22Rv1 (cell line): ENCODE results near the gene DNAJB14.
"Not testable (repeated sequence)": the region's sequence is repeated elsewhere in the genome, so short reads cannot be mapped to it uniquely, and the experiment has no call there.

Source experiments
- H3K27ac ChIP-seq: fragments of 450-650 bp; 2 replicates; pipeline ENCODE4 v1.5.1; 2017
- ZFX ChIP-seq: fragments of 450-650 bp; IDR thresholded peaks from 2 replicates; pipeline ENCODE4 v1.6.1; 2017; ENCODE audit warnings: antibody characterized with exemption, borderline replicate concordance
- TF ChIP-seq, protein P1 (sequence below): fragments of 450-650 bp; IDR thresholded peaks from 2 replicates; pipeline ENCODE4 v1.5.1; 2017; ENCODE audit warnings: mild to moderate bottlenecking

Gene DNAJB14

DNA sequence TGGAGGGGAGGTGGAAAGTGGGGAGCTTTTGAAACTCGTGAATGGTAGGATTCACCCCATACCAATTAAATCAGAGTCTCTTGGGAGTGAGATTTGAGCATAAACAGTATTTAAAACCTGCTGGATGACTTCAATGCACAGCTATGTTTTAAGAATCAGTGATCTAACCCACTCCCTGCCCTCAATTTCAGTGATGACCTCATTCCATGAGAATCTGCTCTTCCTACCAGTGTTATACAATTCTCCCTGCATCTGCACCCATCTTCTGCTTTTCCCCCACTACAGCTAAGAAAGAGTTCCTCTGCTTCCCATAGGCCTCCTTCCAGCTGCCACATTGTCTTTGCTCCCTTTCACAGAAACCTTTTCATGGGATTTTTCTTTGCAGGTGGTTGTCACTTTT is 21.9 kb upstream of the DNAJB14 start:
- H3K27ac ChIP-seq: no peak overlapping the region
- no peak for TF ChIP-seq ZFX
- TF ChIP-seq, protein P1, sequence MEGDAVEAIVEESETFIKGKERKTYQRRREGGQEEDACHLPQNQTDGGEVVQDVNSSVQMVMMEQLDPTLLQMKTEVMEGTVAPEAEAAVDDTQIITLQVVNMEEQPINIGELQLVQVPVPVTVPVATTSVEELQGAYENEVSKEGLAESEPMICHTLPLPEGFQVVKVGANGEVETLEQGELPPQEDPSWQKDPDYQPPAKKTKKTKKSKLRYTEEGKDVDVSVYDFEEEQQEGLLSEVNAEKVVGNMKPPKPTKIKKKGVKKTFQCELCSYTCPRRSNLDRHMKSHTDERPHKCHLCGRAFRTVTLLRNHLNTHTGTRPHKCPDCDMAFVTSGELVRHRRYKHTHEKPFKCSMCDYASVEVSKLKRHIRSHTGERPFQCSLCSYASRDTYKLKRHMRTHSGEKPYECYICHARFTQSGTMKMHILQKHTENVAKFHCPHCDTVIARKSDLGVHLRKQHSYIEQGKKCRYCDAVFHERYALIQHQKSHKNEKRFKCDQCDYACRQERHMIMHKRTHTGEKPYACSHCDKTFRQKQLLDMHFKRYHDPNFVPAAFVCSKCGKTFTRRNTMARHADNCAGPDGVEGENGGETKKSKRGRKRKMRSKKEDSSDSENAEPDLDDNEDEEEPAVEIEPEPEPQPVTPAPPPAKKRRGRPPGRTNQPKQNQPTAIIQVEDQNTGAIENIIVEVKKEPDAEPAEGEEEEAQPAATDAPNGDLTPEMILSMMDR: no peak

DNA sequence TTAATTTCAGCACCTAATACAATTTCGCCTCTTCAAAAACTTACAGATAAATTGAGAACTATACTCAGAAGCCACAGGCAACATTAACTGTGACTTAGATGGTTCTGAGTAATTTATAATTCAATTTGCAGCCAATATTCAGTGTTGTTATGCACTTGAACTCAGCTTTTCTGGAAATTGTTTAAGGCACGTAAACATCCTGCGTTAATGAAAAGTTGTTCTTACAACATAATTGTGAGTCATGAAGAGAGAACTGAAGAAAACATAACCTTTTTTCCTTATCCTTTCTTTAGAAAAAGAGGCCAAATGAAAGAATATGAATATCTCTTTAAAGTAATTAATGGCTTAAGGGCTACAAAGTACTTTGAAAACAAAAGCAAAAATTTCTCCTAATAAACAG is 20.3 kb upstream of the DNAJB14 start:
- TF ChIP-seq, protein P1: no peak
- no peak for TF ChIP-seq ZFX
- H3K27ac ChIP-seq: no peak overlapping the region

DNA sequence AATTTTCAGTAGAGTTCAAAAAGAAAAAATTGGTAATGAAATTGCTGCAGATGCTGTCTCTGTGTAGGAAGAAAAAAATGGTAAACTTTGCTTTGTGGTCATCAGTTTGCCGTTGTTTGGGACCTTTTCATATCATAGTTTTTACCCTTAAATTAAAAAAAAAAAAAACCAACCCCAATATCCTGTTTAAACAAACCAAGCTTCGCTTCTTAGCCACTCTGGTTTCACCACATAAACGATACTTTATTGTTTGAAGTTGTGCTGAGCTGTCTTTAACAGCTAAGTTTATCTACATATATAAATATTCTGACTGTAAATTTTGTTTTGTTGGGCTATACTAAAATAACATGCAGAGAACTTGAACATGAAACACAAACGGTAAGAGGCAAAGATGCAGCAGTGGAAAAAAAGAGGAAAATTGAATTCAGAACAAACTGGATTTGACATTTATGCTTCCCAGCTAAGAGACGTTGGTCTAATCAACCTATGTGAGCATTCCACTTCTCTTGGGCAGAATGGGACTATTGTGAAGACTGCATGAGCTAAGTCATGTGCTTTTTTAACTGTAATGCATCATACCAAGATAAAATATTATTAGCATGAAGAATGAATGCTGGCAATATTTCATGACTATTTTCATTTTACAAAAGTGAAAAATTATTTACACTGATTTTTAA is 19.4 kb upstream of the DNAJB14 start:
- H3K27ac ChIP-seq: no peak overlapping the region
- TF ChIP-seq, protein P1: no peak
- TF ChIP-seq ZFX: no peak

DNA sequence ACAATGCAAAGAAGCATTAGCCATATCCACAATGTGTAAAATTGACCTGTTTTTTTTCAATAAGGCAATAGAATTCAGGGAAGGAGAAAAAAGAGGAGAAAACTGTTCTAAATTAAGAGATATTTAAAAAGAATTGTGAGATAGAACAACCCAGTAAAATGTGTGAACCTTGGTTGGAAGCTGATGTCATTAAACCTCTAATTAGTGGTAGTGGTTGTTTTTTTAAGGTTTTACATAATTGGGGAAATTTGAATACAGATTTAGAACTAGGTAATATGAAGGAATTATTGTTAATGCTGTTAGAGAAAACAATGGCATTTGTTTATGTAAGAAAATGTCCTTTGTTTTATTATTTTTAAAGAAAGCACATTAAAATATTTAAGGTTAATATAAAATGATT is 18.8 kb upstream of the DNAJB14 start:
- no peak overlapping the region for H3K27ac ChIP-seq
- TF ChIP-seq, protein P1: no peak
- TF ChIP-seq ZFX: no peak

DNA sequence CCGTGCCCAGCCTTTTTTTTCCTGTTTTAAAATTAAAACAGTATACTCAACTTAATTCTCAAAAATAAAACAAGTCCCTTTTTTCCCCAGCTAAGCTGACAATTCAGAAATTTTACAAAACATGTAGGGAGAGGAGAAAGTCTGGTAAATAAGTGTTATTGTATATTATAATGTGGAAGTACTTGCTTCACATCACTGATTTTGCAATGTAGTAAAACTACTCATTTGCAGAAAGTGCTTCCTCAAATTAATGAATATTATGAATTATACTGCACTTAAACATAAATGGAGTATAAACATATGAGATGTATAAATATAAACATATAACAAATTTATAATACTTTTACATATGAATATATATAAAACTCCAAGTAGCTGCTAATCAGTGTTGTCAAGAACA is 15.3 kb upstream of the DNAJB14 start:
- no peak for TF ChIP-seq ZFX
- TF ChIP-seq, protein P1: no peak
- H3K27ac ChIP-seq: no peak overlapping the region

- TF ChIP-seq ZFX: no peak
- TF ChIP-seq, protein P1: no peak
- no peak overlapping the region for H3K27ac ChIP-seq
Observed at GRCh38 chr4:99960648-99961047, 14.2 kb upstream of the DNAJB14 start.

- H3K27ac ChIP-seq: not testable (repeated sequence)
Observed at GRCh38 chr4:99958207-99958606, 11.8 kb upstream of the DNAJB14 start.

DNA sequence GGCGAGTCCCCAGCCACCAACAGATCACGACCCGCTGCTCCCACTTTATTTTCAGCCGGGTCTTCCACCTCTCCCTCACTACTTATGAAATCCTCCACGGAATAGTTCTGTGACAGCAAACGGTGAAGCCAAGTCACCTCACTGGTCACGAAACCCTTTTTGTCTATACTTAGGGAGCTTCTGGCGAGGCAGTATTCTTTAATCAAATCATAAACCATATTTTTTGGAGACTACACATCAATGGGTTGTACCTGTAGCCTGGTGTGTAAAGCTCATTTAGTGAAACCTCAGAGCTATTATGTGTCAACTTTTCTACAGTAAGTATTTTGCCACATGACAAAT is 4.5 kb upstream of the DNAJB14 start:
- TF ChIP-seq, protein P1: no peak; the same call in none of the 2 replicates
- no peak for TF ChIP-seq ZFX
- H3K27ac ChIP-seq: peak overlapping the region; percentile 97
